NCI-H460 (cell line): Measurements from ENCODE around the gene SHISAL2B. TPM values are rescaled to one million over a fixed set of nuclear protein-coding genes. Genes with fewer than 3 reads are reported as not detected.

Experiments
- total RNA-seq: library from RNA; depleted of rRNA; stranded (reverse); fragments of >200 nt; shearing (Covaris generic); gene quantifications from 2 replicates; pipeline ENCODE4 v1.2.3, GENCODE V29; 2014; rRNA removed

The SHISAL2B gene
- total RNA-seq, 1 experiment from 2014 or later: not detected

Other genes with a start within 250 kb of the SHISAL2B start
- not detected in 2 replicates for gene RGS7BP, start 184.5 kb upstream of the SHISAL2B start, total RNA-seq
- 9.1 and 9.9 TPM in 2 replicates for gene SREK1IP1, start 78.2 kb downstream of the SHISAL2B start, total RNA-seq
- gene CWC27, start 78.4 kb downstream of the SHISAL2B start, total RNA-seq: 28.4 and 33.5 TPM in 2 replicates